ENCODE measurements around the gene PEF1.

DNA sequence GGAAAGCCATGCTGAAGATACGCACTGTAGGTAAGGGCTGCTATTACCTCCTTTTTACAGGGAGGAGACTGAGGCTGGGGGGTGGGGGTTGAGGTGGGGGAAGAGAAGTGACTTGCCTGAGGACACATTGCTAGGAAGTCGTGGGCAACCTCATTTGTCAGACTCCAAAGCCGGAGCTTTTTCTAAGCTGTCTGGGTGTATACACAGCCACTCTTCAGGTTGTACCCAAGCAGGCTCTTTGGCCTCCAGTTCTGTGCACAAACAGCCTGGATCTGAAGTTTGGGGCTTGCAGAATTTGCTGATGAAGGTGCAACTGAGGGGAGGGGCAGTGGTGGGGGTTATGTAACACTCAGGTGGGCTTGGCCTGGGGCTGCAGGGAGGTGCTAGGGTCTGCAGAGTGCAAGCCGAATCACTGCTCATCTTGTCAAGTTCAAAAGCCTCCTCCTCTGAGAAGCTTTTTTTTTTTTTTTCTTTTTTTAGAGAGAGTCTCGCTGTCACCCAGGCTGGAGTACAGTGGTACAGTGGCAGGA is 51.5 kb downstream of the PEF1 start:
- TF ChIP-seq POLR2AphosphoS5 (IDR thresholded peaks at IDR 0.05) = no peak
- TF ChIP-seq, protein P1, sequence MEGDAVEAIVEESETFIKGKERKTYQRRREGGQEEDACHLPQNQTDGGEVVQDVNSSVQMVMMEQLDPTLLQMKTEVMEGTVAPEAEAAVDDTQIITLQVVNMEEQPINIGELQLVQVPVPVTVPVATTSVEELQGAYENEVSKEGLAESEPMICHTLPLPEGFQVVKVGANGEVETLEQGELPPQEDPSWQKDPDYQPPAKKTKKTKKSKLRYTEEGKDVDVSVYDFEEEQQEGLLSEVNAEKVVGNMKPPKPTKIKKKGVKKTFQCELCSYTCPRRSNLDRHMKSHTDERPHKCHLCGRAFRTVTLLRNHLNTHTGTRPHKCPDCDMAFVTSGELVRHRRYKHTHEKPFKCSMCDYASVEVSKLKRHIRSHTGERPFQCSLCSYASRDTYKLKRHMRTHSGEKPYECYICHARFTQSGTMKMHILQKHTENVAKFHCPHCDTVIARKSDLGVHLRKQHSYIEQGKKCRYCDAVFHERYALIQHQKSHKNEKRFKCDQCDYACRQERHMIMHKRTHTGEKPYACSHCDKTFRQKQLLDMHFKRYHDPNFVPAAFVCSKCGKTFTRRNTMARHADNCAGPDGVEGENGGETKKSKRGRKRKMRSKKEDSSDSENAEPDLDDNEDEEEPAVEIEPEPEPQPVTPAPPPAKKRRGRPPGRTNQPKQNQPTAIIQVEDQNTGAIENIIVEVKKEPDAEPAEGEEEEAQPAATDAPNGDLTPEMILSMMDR (IDR thresholded peaks at IDR 0.05) = no peak
